OCI-LY1 (cell line): Measurements from ENCODE around the gene FYTTD1.

Experiments
- H2AFZ ChIP-seq: fragments of 200-600 bp; sonication (generic), shearing (Covaris generic); 2 replicates; pipeline ENCODE4 v1.6.0; 2014; ENCODE audit warnings: antibody characterized with exemption, mild to moderate bottlenecking, low read length
- H3F3A ChIP-seq: fragments of 200-600 bp; sonication (generic), shearing (Covaris generic); 2 replicates; pipeline ENCODE4 v1.6.0; 2014; ENCODE audit warnings: mild to moderate bottlenecking, antibody characterized with exemption, low read length, moderate library complexity; ENCODE audit not compliant: insufficient read depth
- H3K27ac ChIP-seq: fragments of 200-600 bp; sonication (generic); 2 replicates; pipeline ENCODE4 v1.5.1; 2014; ENCODE audit warnings: low read length, mixed run types, mild to moderate bottlenecking, low read depth; ENCODE audit not compliant: poor library complexity, severe bottlenecking
- H3K27me3 ChIP-seq: fragments of 200-600 bp; sonication (generic); 2 replicates; pipeline ENCODE4 v1.6.0; 2014; ENCODE audit warnings: antibody characterized with exemption, mild to moderate bottlenecking, low read length, moderate library complexity; ENCODE audit not compliant: insufficient read depth
- H3K36me3 ChIP-seq: fragments of 200-600 bp; sonication (generic); 2 replicates; pipeline ENCODE4 v1.6.1; 2014; ENCODE audit warnings: mild to moderate bottlenecking, antibody characterized with exemption, low read length, moderate library complexity, mixed read lengths; ENCODE audit not compliant: insufficient read depth
- H3K4me1 ChIP-seq: fragments of 200-600 bp; sonication (generic); 2 replicates; pipeline ENCODE4 v1.5.1; 2014; ENCODE audit warnings: mild to moderate bottlenecking, low read length, moderate library complexity; ENCODE audit not compliant: insufficient read depth, severe bottlenecking
- H3K4me2 ChIP-seq: fragments of 200-600 bp; sonication (generic), shearing (Covaris generic); 2 replicates; pipeline ENCODE4 v1.6.1; 2014; ENCODE audit warnings: low read length
- H3K4me3 ChIP-seq: fragments of 200-600 bp; sonication (generic); 2 replicates; pipeline ENCODE4 v1.5.1; 2014; ENCODE audit warnings: low read length, low read depth, mild to moderate bottlenecking, mixed read lengths; ENCODE audit not compliant: poor library complexity, severe bottlenecking
- H3K79me2 ChIP-seq: fragments of 200-600 bp; shearing (Covaris generic); 2 replicates; pipeline ENCODE4 v1.6.1; 2016; ENCODE audit warnings: mixed run types, low read length, mixed read lengths; ENCODE audit not compliant: insufficient read depth
- H3K9ac ChIP-seq: fragments of 200-600 bp; sonication (generic), shearing (Covaris generic); 2 replicates; pipeline ENCODE4 v1.6.1; 2014; ENCODE audit warnings: mild to moderate bottlenecking, low read length, mixed read lengths
- H3K9me2 ChIP-seq: fragments of 200-600 bp; sonication (generic), shearing (Covaris generic); 2 replicates; pipeline ENCODE4 v1.6.1; 2014; ENCODE audit warnings: low read depth, mild to moderate bottlenecking, low read length, mixed read lengths
- H3K9me3 ChIP-seq: fragments of 200-600 bp; shearing (Covaris generic); 2 replicates; pipeline ENCODE4 v1.6.1; 2014; ENCODE audit warnings: low read length, mixed read lengths
- H4K20me1 ChIP-seq: fragments of 200-600 bp; sonication (generic), shearing (Covaris generic); 2 replicates; pipeline ENCODE4 v1.6.0; 2016; ENCODE audit warnings: mild to moderate bottlenecking, low read length; ENCODE audit not compliant: insufficient read depth
- CTCF ChIP-seq: fragments of 200-600 bp; sonication (generic), shearing (Covaris generic); IDR thresholded peaks from 2 replicates; pipeline ENCODE4 v1.5.1; 2017; ENCODE audit warnings: mild to moderate bottlenecking, antibody characterized with exemption, low read length, moderate library complexity, mixed read lengths
- EZH2 ChIP-seq: fragments of 200-600 bp; sonication (generic), shearing (Covaris generic); IDR thresholded peaks from 2 replicates; pipeline ENCODE4 v1.8.0; 2017; ENCODE audit warnings: borderline replicate concordance, mixed run types, mild to moderate bottlenecking, antibody characterized with exemption, low read length, moderate library complexity, mixed read lengths

Gene FYTTD1

GRCh38 chr3:197804511-197804910 is 54.8 kb downstream of the FYTTD1 start:
- TF ChIP-seq EZH2 (no peak), CTCF (no peak)
- peaks cover 8% of the 10 kb centered on the region; the same call in 1 of the 2 replicates for H3K36me3 ChIP-seq
- H3K27me3 ChIP-seq = no peaks in the 10 kb centered on the region
- H4K20me1 ChIP-seq = no peaks in the 10 kb centered on the region
- peaks cover 68% of the 10 kb centered on the region for H3K79me2 ChIP-seq
- H3K9me3 ChIP-seq = no peaks in the 10 kb centered on the region
- no peaks in the 10 kb centered on the region for H3K9me2 ChIP-seq
- H3K4me2 ChIP-seq = no peak overlapping the region
- H3F3A ChIP-seq = 0 out of 2 replicates have a peak, but pooled peaks cover 4% of the 10 kb centered on the region
- no peak overlapping the region for H3K9ac ChIP-seq
- no peak overlapping the region for H3K4me3 ChIP-seq
- peaks cover 35% of the 10 kb centered on the region for H3K4me1 ChIP-seq
- H2AFZ ChIP-seq = no peak overlapping the region
- H3K27ac ChIP-seq = no peak overlapping the region

GRCh38 chr3:197807969-197808587 is 58.4 kb downstream of the FYTTD1 start:
- Histone ChIP-seq H3K27me3 (no peaks in the 10 kb centered on the region), H3K9me2 (no peaks in the 10 kb centered on the region), H3K79me2 (peaks cover 71% of the 10 kb centered on the region), H2AFZ (no peak overlapping the region), H3K4me3 (no peak overlapping the region), H3F3A (no peaks in the 10 kb centered on the region), H3K9me3 (no peaks in the 10 kb centered on the region), H3K9ac (no peak overlapping the region), H3K27ac (peak overlapping the region; percentile 24), H3K4me2 (no peak overlapping the region), H3K4me1 (peaks cover 23% of the 10 kb centered on the region), H3K36me3 (peaks cover 12% of the 10 kb centered on the region), H4K20me1 (no peaks in the 10 kb centered on the region)
- TF ChIP-seq EZH2 (no peak), CTCF (no peak)

- Histone ChIP-seq H3F3A (no peaks in the 10 kb centered on the region), H3K36me3 (peaks cover 11% of the 10 kb centered on the region), H2AFZ (no peak overlapping the region), H3K9me3 (no peaks in the 10 kb centered on the region), H3K9ac (no peak overlapping the region; the same call in 1 of the 2 replicates), H3K4me3 (no peak overlapping the region), H3K27me3 (no peaks in the 10 kb centered on the region), H3K4me1 (peaks cover 23% of the 10 kb centered on the region), H3K27ac (peak overlapping the region; percentile 38), H3K79me2 (peaks cover 69% of the 10 kb centered on the region), H4K20me1 (no peaks in the 10 kb centered on the region), H3K9me2 (no peaks in the 10 kb centered on the region), H3K4me2 (peak overlapping the region; percentile 41; the same call in 1 of the 2 replicates)
- TF ChIP-seq CTCF (no peak), EZH2 (no peak)
Observed at GRCh38 chr3:197809356-197810020, 59.8 kb downstream of the FYTTD1 start.
